IMR-90 (cell line): ENCODE measurements around the gene LFNG.

ENCODE experiments used
- CEBPB ChIP-seq: IDR thresholded peaks from 2 replicates; pipeline ENCODE4 v1.6.1; 2012; ENCODE audit warnings: low read depth, low read length, improper control_type of control experiment
- MAFK ChIP-seq: IDR thresholded peaks from 2 replicates; pipeline ENCODE4 v1.6.1; 2012; ENCODE audit warnings: low read depth, low read length, improper control_type of control experiment
- MAZ ChIP-seq: IDR thresholded peaks from 2 replicates; pipeline ENCODE4 v1.6.1; 2012; ENCODE audit warnings: low read depth, mild to moderate bottlenecking, low read length, improper control_type of control experiment, moderate library complexity, borderline replicate concordance
- MXI1 ChIP-seq: IDR thresholded peaks from 2 replicates; pipeline ENCODE4 v1.6.1; 2012; ENCODE audit warnings: low read depth, mild to moderate bottlenecking, low read length, moderate library complexity, borderline replicate concordance
- POLR2A ChIP-seq: IDR thresholded peaks from 2 replicates; pipeline ENCODE4 v1.6.1; 2012; ENCODE audit warnings: mild to moderate bottlenecking, low read depth, low read length
- RAD21 ChIP-seq: IDR thresholded peaks from 2 replicates; pipeline ENCODE4 v1.6.1; 2012; ENCODE audit warnings: low read length, improper control_type of control experiment
- RFX5 ChIP-seq: IDR thresholded peaks from 2 replicates; pipeline ENCODE4 v1.8.0; 2012; ENCODE audit warnings: low read depth, mild to moderate bottlenecking, low read length, moderate library complexity
- TF ChIP-seq, protein P1 (sequence below): conservative IDR thresholded peaks from 2 replicates; pipeline ENCODE4 v1.5.1; 2012; ENCODE audit warnings: mild to moderate bottlenecking, low read depth, low read length, improper control_type of control experiment

DNA sequence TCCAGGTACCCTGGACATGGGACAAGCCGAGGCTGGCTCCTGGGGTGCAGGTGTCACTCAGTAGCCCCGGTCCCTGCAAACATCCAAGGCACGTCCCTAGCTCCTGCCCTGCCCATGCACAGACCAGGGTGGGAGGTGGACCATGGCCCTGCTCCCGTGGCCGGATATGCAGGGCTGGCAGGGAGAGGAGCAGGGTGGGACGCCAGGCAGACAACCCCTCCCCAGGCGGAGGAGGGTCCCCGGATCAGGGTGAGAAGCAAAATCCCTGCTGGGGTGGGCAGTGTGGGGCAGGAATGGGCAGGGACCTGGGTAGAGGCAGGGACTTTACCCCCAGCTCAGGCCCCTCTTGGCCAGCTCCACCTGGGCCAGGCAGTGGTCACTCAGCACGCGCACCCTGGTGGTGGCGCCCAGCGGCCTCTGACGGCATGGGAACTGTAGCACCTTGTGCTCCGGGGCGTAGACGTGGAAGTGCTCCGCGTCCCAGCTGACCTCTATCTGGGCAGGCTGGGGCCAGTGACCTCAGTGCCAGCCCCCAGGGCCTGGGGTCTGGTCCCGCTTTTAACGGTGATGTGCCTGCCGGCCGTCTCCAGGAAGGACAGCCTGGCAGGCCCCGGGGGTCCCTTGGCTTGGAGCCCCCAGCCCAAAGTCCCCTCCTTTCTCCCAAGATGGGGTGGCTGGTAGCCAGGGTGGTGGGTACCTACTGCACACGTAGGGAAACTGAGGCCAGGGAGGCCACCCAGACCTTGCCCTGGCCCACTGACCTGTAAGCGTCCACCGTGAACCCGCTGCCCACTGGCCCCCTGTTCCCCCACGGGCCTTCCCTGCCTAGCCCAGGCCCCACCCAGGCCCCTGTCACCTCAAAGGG is 44.5 kb upstream of the LFNG start:
- TF ChIP-seq RFX5 (no peak), POLR2A (no peak), MAFK (no peak), MXI1 (no peak), CEBPB (no peak), RAD21 (no peak), MAZ (no peak)
- TF ChIP-seq, protein P1, sequence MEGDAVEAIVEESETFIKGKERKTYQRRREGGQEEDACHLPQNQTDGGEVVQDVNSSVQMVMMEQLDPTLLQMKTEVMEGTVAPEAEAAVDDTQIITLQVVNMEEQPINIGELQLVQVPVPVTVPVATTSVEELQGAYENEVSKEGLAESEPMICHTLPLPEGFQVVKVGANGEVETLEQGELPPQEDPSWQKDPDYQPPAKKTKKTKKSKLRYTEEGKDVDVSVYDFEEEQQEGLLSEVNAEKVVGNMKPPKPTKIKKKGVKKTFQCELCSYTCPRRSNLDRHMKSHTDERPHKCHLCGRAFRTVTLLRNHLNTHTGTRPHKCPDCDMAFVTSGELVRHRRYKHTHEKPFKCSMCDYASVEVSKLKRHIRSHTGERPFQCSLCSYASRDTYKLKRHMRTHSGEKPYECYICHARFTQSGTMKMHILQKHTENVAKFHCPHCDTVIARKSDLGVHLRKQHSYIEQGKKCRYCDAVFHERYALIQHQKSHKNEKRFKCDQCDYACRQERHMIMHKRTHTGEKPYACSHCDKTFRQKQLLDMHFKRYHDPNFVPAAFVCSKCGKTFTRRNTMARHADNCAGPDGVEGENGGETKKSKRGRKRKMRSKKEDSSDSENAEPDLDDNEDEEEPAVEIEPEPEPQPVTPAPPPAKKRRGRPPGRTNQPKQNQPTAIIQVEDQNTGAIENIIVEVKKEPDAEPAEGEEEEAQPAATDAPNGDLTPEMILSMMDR: no peak
